H1 (cell line): ENCODE measurements around the gene PCGF3. TPM values are rescaled to one million over a fixed set of nuclear protein-coding genes. Genes with fewer than 3 reads are reported as not detected.

ENCODE experiments used
- CTCF ChIA-PET: fragments of 300-600 bp; sonication (Branson Sonifier 250); formaldehyde crosslinking; loops from one replicate; lab custom pipeline; 2021; ENCODE audit not compliant: partially characterized antibody; lab: Charles Lee
- POLR2A ChIA-PET: fragments of 300-600 bp; sonication (Branson Sonifier 250); formaldehyde crosslinking; loops from one replicate; lab custom pipeline; 2021; ENCODE audit warnings: inconsistent platforms; ENCODE audit not compliant: partially characterized antibody; lab: Charles Lee
- DNase-seq, 2 experiments: peaks; one replicate each; pipeline versions ENCODE4 v3.0.0 to v3.0.0-alpha.2; 2010 to 2022; ENCODE audit warnings: low spot score in 2 of 2, low read depth in 1 of 2, mixed read lengths in 1 of 2
- FAIRE-seq: peaks from 2 replicates; lab custom pipeline; 2011; peaks lifted over from hg19 to GRCh38; lab: Jason Lieb, UNC
- H2AFZ ChIP-seq: 2 replicates; pipeline ENCODE4 v1.8.1; 2012; ENCODE audit warnings: low read length, inconsistent platforms
- H2AK5ac ChIP-seq: 2 replicates; pipeline ENCODE4 v1.6.1; 2013; ENCODE audit warnings: low read depth, low read length
- H2BK120ac ChIP-seq: replicated peaks from 2 replicates; pipeline ENCODE3; 2013; ENCODE audit warnings: low read depth, low read length, inconsistent platforms
- H2BK12ac ChIP-seq: 2 replicates; pipeline ENCODE4 v1.6.1; 2013; ENCODE audit warnings: low read depth, low read length
- H2BK15ac ChIP-seq: 2 replicates; pipeline ENCODE4 v1.6.1; 2013; ENCODE audit warnings: low read length
- H2BK20ac ChIP-seq: 2 replicates; pipeline ENCODE4 v1.6.1; 2013; ENCODE audit warnings: low read length
- H2BK5ac ChIP-seq: 2 replicates; pipeline ENCODE4 v1.6.1; 2013; ENCODE audit warnings: low read depth, low read length
- H3K14ac ChIP-seq: 2 replicates; pipeline ENCODE4 v1.6.1; 2013; ENCODE audit warnings: inconsistent platforms; ENCODE audit not compliant: insufficient read length
- H3K18ac ChIP-seq: 2 replicates; pipeline ENCODE4 v1.6.1; 2013; ENCODE audit warnings: low read length; ENCODE audit errors: extremely low read depth
- H3K23ac ChIP-seq: 2 replicates; pipeline ENCODE4 v1.6.1; 2013; ENCODE audit warnings: inconsistent platforms; ENCODE audit not compliant: insufficient read length
- H3K23me2 ChIP-seq: 2 replicates; pipeline ENCODE4 v1.6.1; 2013; ENCODE audit warnings: low read depth, low read length
- H3K27ac ChIP-seq: 2 replicates; pipeline ENCODE4 v1.6.1; 2011; ENCODE audit warnings: low read depth, low read length, inconsistent platforms
- H3K27me3 ChIP-seq, 4 experiments: replicated peaks in 1 of 4; 1 replicate in 1 of 4; 2 replicates in 3 of 4; pipeline versions ENCODE4 v1.6.1 to v1.8.1; 2011 to 2013; ENCODE audit warnings: low read length in 3 of 4, mild to moderate bottlenecking in 3 of 4, inconsistent platforms in 2 of 4, mixed read lengths in 2 of 4, moderate library complexity in 1 of 4; ENCODE audit not compliant: control insufficient read depth in 3 of 4, insufficient read depth in 3 of 4; ENCODE audit errors: extremely low read depth in 1 of 4
- H3K36me3 ChIP-seq, 4 experiments: 2 replicates each; pipeline versions ENCODE4 v1.6.1 to v1.8.1; 2011 to 2013; ENCODE audit warnings: mild to moderate bottlenecking in 4 of 4, low read length in 3 of 4, moderate library complexity in 2 of 4, control low read depth in 1 of 4, inconsistent platforms in 1 of 4; ENCODE audit not compliant: insufficient read depth in 4 of 4, control insufficient read depth in 2 of 4
- H3K4ac ChIP-seq: replicated peaks from 2 replicates; pipeline ENCODE3; 2013; ENCODE audit warnings: low read length, low read depth, mixed read lengths, inconsistent platforms; ENCODE audit not compliant: insufficient read length
- H3K4me1 ChIP-seq, 4 experiments: replicated peaks in 1 of 4; 1 replicate in 1 of 4; 2 replicates in 3 of 4; pipeline versions ENCODE4 v1.6.1 to v1.8.1; 2011 to 2013; ENCODE audit warnings: low read length in 3 of 4, inconsistent platforms in 2 of 4, mixed read lengths in 1 of 4; ENCODE audit not compliant: insufficient read depth in 4 of 4, control insufficient read depth in 3 of 4
- H3K4me2 ChIP-seq, 2 experiments: 2 replicates each; pipeline versions ENCODE4 v1.6.1 to v1.8.1; 2011 to 2013; ENCODE audit warnings: low read depth in 2 of 2, low read length in 2 of 2, control low read depth in 1 of 2, inconsistent platforms in 1 of 2, mild to moderate bottlenecking in 1 of 2; ENCODE audit not compliant: insufficient read depth in 1 of 2
- H3K4me3 ChIP-seq, 4 experiments: fragments of 200-600, 300-600 bp in 1 of 4; sonication (generic), shearing (Covaris generic), sonication (Bioruptor Twin) in 1 of 4; 2 replicates each; pipeline versions ENCODE4 v1.5.1 to v1.8.1; 2011 to 2016; ENCODE audit warnings: low read length in 4 of 4, low read depth in 3 of 4, control low read depth in 2 of 4, inconsistent platforms in 2 of 4, mild to moderate bottlenecking in 2 of 4, mixed read lengths in 1 of 4, moderate library complexity in 1 of 4; ENCODE audit not compliant: insufficient read depth in 2 of 4; ENCODE audit errors: extremely low read depth in 1 of 4
- H3K56ac ChIP-seq: replicated peaks from 2 replicates; pipeline ENCODE3; 2013; ENCODE audit warnings: low read depth, mild to moderate bottlenecking, mixed read lengths, low read length, inconsistent platforms; ENCODE audit not compliant: insufficient read length
- H3K79me1 ChIP-seq: 2 replicates; pipeline ENCODE4 v1.6.1; 2013; ENCODE audit warnings: low read depth, low read length, control low read depth
- H3K79me2 ChIP-seq, 2 experiments: 2 replicates each; pipeline versions ENCODE4 v1.6.1 to v1.8.1; 2012 to 2013; ENCODE audit warnings: low read length in 2 of 2, mild to moderate bottlenecking in 2 of 2, inconsistent platforms in 1 of 2; ENCODE audit not compliant: insufficient read depth in 2 of 2, control insufficient read depth in 1 of 2
- H3K9ac ChIP-seq, 4 experiments: replicated peaks in 1 of 4; 1 replicate in 1 of 4; 2 replicates in 3 of 4; pipeline versions ENCODE4 v1.6.1 to v1.8.1; 2011 to 2013; ENCODE audit warnings: low read depth in 3 of 4, low read length in 3 of 4, control low read depth in 2 of 4, mild to moderate bottlenecking in 2 of 4, moderate library complexity in 2 of 4, inconsistent platforms in 1 of 4; ENCODE audit errors: extremely low read depth in 1 of 4
- H3K9me3 ChIP-seq, 2 experiments: 2 replicates each; pipeline versions ENCODE4 v1.6.1 to v1.8.1; 2012 to 2013; ENCODE audit warnings: mild to moderate bottlenecking in 2 of 2, moderate library complexity in 2 of 2, control low read depth in 1 of 2, inconsistent platforms in 1 of 2, low read depth in 1 of 2, low read length in 1 of 2, mixed read lengths in 1 of 2; ENCODE audit not compliant: insufficient read depth in 2 of 2
- H4K20me1 ChIP-seq, 2 experiments: replicated peaks in 1 of 2; 2 replicates each; pipeline versions ENCODE3 to v1.8.1; 2011 to 2013; ENCODE audit warnings: inconsistent platforms in 2 of 2, low read length in 2 of 2, mild to moderate bottlenecking in 1 of 2; ENCODE audit not compliant: insufficient read depth in 2 of 2, control insufficient read depth in 1 of 2
- H4K5ac ChIP-seq: 2 replicates; pipeline ENCODE4 v1.6.1; 2013; ENCODE audit warnings: low read length, low read depth, mixed read lengths, inconsistent platforms; ENCODE audit not compliant: insufficient read length
- H4K8ac ChIP-seq: 2 replicates; pipeline ENCODE4 v1.8.0; 2013; ENCODE audit warnings: mild to moderate bottlenecking, moderate library complexity, low read length, inconsistent platforms; ENCODE audit not compliant: insufficient read depth; ENCODE audit errors: extremely low read depth
- H4K91ac ChIP-seq: replicated peaks from 2 replicates; pipeline ENCODE3; 2013; ENCODE audit warnings: low read length, mixed read lengths, inconsistent platforms; ENCODE audit not compliant: insufficient read length
- EZH2 ChIP-seq: fragments of 200-600 bp; sonication (generic); IDR thresholded peaks from 2 replicates; pipeline ENCODE4 v1.7.1; 2012; ENCODE audit warnings: low read depth, mild to moderate bottlenecking, moderate library complexity, low read length, inconsistent platforms; ENCODE audit not compliant: severe bottlenecking
- POLR2A ChIP-seq, 2 experiments: IDR thresholded peaks; 1 replicate in 1 of 2; 2 replicates in 1 of 2; pipeline ENCODE4 v1.6.1; 2011; ENCODE audit warnings: low read depth in 2 of 2, low read length in 2 of 2, mild to moderate bottlenecking in 2 of 2; ENCODE audit errors: control extremely low read depth in 1 of 2
- POLR2AphosphoS5 ChIP-seq: IDR thresholded peaks from 2 replicates; pipeline ENCODE4 v1.6.1; 2011; ENCODE audit warnings: low read depth, low read length
- WGBS, 2 experiments: shearing (Covaris generic) in 1 of 2; methylation state at CpG; one replicate each; pipeline versions ENCODE4 v1.1.6 to v1.1.7; 2013 to 2015; ENCODE audit warnings: low lambda C conversion rate in 2 of 2, mixed read lengths in 2 of 2, inconsistent platforms in 1 of 2, low coverage in 1 of 2, missing lambda C conversion rate in 1 of 2; ENCODE audit not compliant: insufficient replicate concordance in 2 of 2, insufficient coverage in 1 of 2, insufficient read length in 1 of 2; ENCODE audit errors: extremely low coverage in 1 of 2, missing lambda C conversion rate in 1 of 2; 5-methylcytosine and 5-hydroxymethylcytosine counted together
- polyA plus RNA-seq, 7 experiments: library from polyadenylated mRNA; depleted of rRNA in 3 of 7; stranded (reverse) in 5 of 7; unstranded in 2 of 7; fragments of >200 nt in 5 of 7; fragments of 200-250 nt in 2 of 7; gene quantifications; 1 replicate in 5 of 7; 2 replicates in 1 of 7; 4 replicates in 1 of 7; pipeline versions ENCODE4 v1.2.1 to v1.2.3, GENCODE V29; 2011 to 2013; ENCODE audit warnings: missing spikeins in 2 of 7, mixed read lengths in 2 of 7
- total RNA-seq: library from RNA; stranded (reverse); fragmentation: NEBNext Ultra II Directional; extraction: Animal tissue kit (Norgen Biotek cat#: 25700); gene quantifications from 2 replicates; pipeline ENCODE4 v1.2.1, GENCODE V29; 2021

The PCGF3 gene
- total and polyA plus RNA-seq, 2 of the 8 experiments (the other 6 are each of a cell fraction or from before 2014, with no cell fraction given) = 52.7 to 52.9 TPM

GRCh38 chr4:770022-770421 lies 64.4 kb downstream of the PCGF3 start:
- Histone ChIP-seq H2AK5ac (no peak overlapping the region), H3K9me3 (no peaks in the 10 kb centered on the region; a peak in 1 of 4 replicates), H3K23me2 (no peaks in the 10 kb centered on the region), H3K4me1 (peaks cover 0 to 3% (median 0%) of the 10 kb centered on the region in 4 experiments; a peak in 2 of 7 replicates), H3K4ac (no peak overlapping the region), H2BK5ac (no peak overlapping the region), H3K36me3 (peaks cover 0 to 31% (median 16%) of the 10 kb centered on the region in 4 experiments; a peak in 6 of 8 replicates), H3K14ac (no peak overlapping the region), H3K9ac (no peak overlapping the region), H3K18ac (no peak overlapping the region), H2AFZ (no peak overlapping the region), H2BK120ac (no peak overlapping the region), H3K79me2 (peaks cover 0 to 43% of the 10 kb centered on the region in 2 experiments; a peak in 3 of 4 replicates), H3K4me2 (no peak overlapping the region), H3K27ac (no peak overlapping the region), H2BK12ac (no peak overlapping the region), H4K91ac (no peak overlapping the region), H4K20me1 (peaks cover 18 to 33% of the 10 kb centered on the region in 2 experiments), H4K8ac (no peak overlapping the region), H4K5ac (no peak overlapping the region), H2BK15ac (no peak overlapping the region), H3K23ac (no peak overlapping the region), H3K56ac (no peak overlapping the region), H3K4me3 (no peak overlapping the region), H3K79me1 (peaks cover 8% of the 10 kb centered on the region), H2BK20ac (no peak overlapping the region), H3K27me3 (no peaks in the 10 kb centered on the region)
- ChIA-PET POLR2A (interaction anchor here (0.9 to 1.8 kb wide), 3 partner anchors 9 to 15 kb away, joined by 3 to 8 read pairs (median 4); no protein-coding TSS in a partner anchor), CTCF (interaction anchor here (0.7 to 2.7 kb wide), 4 partner anchors 15 to 86 kb away, joined by 3 to 6 read pairs (median 5); no protein-coding TSS in a partner anchor)
- FAIRE-seq (no peak), DNase-seq (no peak)
- 0 out of 3 replicates have a peak, but pooled peaks of 1 of the 2 experiments have one; percentile 28 for TF ChIP-seq POLR2A (IDR thresholded peaks at IDR 0.05; ENCODE audit: control extremely low read depth in 1 of 2, low read depth in 2 of 2, low read length in 2 of 2)
- TF ChIP-seq EZH2 = no peak
- peak; percentile 85 for TF ChIP-seq POLR2AphosphoS5
- 89% methylated on average over 5 of the region's 5 CpGs; no CpG with 5 or more reads in 1 of the 2 experiments for WGBS, 2 experiments
